Activated T-cell treated with anti-CD3 and anti-CD28 coated beads for 48 hours (primary cell): Measurements from ENCODE around the gene ATXN7.

ENCODE experiments used
- DNase-seq: peaks from one replicate; pipeline ENCODE4 v3.0.0-alpha.2; 2020; ENCODE audit warnings: low read depth

Gene ATXN7

DNA sequence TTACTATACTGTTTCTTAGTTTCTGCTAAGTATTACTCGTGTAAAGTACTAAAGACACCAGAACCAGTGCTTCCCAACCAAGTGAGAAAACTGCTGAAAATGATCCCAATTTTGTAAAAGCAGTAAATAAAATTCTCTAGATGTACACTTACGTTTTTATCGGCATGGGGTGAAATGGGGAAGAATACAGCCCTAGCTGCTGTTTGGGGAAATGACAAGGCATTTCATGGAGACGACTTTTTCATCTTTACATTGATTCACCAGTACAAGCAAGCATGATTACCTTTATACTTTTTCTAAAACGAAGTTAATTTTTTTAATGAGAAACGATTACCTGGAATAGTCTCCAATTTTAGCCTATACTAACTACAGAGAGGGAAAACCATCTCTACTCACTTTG is 158.3 kb downstream of the ATXN7 start:
- DNase-seq: no peak

DNA sequence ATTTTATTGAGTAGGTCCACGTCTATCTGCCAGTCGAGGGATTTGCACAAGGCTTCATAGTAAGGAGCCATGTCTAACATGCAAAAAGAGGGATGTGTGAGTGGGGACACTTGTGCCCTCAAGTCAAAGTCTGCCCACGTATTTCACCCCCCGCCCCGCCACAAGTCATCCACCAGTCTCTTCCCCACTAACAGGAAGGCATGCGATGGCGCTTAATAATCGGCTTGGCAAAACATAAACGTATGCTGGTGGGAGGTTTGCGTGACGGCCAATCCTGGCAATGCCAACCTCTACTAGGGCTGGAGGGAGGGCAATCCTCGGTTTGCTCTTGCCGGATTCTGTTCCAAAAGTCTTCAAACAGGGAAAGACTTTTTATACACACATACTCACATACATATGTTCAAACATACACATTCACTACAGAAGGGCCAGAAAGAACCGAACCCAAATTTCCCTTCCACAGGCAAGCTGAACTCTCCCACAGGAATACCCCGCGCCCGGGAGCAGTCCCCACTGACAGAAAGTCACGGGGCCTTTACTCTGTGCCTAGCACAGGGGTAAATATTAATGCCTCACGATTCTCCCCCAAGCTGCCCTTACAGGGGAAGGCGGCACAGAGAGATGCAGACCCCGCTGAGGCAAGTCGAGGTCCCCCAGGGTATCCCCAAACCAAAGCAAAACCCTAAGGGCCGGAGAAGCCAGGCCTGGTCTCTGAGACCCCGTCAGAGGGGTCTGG is 159.0 kb downstream of the ATXN7 start:
- no peak for DNase-seq

DNA sequence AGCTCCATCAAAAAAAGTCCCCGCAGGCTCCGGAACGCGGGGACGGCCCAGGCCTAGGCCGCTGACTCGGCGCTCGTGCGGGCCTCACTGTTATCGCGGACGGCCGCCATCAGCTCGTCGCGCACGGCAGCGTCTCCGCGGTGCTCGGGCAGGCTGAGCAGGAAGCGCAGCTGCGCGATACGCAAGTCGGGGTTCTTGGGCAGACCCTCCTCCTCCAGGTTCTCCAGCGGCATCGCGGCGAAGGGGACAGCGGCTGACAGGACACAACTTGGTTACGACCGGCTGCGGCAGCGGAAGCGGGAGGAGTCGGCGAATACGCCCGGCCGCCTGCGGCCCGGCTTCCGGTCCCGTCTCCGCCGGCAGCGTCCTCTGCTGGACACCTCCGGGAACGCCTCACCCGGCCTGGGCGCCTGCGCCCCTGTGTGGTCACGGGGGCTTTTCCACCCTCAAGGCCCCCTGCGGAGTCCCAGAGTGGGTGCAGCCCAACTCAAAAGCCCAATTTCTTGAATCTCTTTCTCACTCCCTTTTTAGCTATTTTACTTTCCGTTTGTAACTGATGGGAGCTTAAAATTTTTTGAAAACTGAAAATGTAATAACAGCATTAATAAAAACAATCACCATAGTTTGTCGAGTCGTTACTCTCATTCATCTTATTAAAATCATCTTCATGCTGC is 159.7 kb downstream of the ATXN7 start, which contains the start of gene PSMD6:
PSMD6 (minus strand) TSS at position 308 of the 674 bp plus-strand sequence; CDS start at position 233, 75 bp downstream.
- peak; percentile 93 for DNase-seq

DNA sequence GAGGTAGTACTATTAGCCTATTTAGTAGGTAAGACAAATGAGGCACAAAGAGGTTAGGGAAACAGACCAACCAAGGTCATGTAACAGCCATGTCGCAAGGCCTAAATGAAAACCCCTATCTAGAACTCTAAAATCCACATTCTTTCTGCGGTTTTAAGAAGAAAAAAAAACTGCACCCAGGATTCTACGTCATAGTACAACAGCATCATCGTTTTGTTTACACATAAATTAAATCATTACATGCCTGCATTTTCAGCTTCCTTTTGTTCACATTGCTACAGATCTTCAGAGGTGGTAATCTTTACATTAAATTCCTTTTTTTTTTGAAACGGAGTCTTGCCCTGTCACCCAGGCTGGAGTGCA is 160.2 kb downstream of the ATXN7 start:
- DNase-seq: no peak

DNA sequence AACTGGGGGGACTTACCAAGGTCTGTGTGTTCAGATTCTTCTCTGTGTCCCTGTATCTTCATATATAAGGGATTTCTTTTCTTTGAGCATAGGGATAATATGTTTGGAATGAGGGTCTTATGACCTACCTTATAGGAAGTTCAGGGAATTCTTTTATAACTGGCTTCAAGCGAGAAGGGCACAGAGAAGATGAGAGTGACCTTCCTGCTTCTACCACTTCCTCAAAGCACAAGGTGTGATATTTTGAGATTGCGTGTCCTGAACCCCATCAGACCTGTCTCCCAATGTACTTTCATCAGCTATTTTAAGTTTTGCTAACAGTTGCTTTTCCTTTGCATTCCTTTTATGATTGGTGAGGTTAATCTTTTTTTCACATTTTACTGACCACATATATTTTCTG is 162.7 kb downstream of the ATXN7 start:
- no peak for DNase-seq

DNA sequence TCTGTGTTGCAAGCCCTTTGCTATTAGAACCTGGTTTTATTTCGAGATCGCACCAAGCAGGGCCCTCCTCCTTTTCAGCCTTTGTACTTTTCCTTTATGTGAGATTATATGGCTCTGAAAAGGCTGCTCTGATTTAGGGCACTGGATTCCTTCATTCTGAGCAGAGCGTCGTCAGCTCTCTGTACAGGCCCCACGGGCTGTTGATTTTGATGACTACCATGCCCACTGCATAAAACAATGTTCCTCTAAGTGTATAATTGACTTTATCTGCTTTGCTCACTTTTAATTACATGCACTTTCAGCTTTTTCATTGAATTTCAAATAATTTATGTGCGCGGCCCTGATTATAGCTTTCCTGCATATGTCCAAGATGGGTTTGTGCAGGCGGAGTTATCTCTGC is 164.0 kb downstream of the ATXN7 start:
- DNase-seq: no peak

DNA sequence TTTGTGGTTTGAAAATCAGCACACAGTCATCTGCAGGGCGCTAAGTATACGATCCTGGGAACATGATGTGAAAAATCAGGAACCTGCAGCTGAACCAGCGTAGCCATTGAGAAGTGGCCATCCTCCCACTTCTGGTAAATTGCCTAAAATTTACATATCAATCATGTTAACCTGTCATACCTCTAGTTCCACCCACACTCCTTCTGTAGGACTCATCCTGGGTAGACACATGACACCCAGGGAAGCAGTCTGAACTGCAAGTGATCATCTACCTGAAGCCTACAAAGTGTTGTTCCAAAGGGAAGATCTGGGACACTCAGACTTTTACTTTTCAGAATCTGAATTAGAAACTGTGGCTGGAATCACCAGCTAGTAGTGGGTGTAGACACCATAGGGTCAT is 165.1 kb downstream of the ATXN7 start:
- DNase-seq: no peak

DNA sequence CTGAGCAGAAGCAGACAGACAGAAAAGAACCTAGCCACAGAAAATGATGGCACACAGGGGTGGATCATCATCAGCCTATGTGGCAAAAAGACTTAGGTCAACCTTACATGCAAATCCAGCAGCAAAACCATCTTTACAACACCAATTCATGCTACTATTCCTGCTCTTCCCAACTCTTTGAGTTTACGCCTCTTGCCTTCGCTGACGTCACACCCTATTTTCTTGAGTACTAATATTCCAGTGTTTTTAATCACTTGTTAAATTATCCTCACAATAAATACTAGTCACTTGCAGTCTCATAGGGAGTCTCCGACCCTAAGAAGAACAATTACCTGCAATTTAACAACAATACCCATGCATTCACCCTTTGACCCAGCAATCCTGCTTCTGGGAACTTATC is 165.6 kb downstream of the ATXN7 start:
- no peak for DNase-seq

DNA sequence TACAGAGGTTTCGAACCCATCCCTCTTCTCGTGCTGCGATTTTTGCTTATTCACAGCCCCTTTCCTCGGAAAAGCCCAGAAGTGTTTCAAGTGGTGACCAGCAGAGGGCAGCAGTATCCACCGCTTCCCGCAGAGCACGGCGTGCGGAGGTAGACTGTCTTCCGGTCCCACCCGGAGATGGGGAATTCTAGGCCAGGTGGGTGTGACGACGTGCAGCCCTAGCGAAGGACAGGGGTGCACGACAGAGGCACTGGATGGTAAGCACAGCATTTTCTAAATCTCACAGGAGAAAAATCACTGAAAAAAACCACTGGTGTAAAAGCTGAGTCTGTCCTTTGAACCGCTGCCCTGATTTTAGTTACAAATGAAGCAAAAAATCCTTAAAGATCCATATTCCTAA is 167.1 kb downstream of the ATXN7 start:
- peak; percentile 67 for DNase-seq

DNA sequence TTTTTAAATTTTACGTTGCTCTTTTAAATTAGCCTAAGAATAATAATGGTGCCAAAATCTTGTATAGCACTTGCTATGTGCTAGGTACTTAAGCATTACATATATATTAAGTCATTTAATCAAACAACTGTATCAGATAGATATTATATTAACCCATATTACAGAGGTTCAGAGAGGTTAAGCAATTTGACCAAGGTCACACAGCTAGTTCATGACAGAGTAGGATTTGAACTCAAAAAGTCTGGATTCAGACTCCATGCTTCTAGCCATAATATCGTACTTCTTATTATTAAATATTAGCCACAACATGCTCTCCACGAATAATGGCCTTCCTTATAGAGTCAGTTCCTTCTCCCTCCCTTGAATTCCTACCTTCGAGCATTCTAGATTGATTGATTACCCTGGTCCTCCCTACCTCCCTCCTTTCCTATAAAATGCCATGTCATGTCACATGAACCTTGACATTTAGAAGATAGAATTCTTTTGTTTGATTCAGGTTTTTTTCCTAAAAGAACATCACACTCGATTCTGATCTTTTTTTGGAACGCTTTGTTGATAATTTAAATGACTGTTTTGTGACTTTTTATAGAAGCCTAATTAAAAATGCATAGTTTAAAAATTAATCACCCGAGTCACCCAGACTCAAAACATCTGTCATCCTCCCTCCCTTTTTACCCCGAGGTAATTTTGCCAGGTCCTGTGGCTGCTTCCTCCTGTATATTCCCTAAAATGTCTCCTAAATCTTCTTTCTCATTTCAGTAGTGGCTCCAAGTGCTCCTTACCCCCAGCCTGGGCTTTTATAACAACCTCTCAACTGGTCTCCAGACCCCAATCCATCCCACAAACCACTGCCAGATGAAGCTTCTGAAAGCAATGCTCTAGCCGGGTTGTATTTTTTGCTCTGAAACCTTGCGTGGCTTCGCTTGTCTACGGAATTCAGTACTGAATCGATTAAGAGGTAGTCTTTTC is 168.2 kb downstream of the ATXN7 start:
- DNase-seq: no peak

DNA sequence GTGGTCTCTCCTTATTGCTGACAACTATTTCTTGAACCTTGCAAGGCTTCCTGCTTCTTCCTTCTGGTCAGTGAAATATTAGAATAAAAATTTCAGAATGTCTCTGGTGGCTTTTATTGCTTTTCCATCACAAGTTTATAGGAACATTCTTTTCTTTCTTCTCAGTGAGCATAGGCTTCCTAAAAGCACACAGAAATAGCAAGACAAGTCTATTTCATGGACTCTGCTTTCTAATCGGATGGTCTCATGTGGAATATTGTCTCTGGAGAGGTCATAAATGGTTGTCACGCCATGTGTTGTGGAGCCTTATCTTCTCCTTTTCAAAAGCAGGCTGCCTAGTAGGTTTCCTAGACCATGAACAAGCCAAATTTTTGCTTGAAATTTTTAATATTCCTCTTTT is 169.4 kb downstream of the ATXN7 start:
- DNase-seq: no peak

DNA sequence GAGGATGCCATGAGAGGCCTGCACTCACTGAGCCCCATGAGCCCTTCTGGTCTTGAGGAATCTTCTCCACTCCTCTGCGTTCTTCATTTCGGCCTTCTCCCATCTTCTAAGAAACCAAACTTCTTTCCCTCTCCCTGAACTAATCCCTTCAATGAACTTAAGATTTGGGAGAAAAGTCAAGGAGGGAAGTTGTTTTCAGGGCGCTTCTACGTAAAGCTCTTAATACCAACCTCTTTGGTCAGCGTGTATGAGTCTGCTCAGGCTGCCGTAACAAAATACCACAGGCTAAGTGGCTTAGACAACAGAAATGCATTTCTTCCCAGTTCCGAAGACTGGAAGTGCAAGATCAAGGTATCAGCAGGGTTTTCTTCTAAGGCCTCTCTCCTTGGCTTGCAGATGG is 173.4 kb downstream of the ATXN7 start:
- no peak for DNase-seq

DNA sequence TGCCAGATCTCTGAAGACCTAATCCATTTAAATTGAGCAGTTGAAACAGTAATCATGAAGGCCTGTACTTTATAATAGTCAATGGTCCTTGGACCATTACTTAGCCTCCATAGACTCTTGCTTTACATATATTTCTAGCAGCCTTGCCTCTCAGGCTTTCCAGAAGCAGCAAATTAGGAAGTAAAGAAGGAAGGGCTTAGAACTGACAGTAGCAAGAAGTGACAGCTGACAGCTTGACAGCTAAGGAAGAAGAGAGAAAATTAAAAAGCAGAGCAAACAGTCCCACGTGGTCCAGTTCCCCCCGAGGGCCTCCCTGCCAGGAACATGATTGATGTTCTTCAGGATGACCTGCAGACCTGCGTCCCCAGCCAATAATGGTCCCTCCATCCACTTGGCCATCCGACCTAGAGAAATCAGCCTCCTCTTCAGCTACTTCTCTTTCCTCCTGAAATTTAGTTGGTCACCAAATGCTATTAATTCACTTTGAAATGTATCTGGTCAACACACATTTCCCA is 174.6 kb downstream of the ATXN7 start:
- DNase-seq: no peak

DNA sequence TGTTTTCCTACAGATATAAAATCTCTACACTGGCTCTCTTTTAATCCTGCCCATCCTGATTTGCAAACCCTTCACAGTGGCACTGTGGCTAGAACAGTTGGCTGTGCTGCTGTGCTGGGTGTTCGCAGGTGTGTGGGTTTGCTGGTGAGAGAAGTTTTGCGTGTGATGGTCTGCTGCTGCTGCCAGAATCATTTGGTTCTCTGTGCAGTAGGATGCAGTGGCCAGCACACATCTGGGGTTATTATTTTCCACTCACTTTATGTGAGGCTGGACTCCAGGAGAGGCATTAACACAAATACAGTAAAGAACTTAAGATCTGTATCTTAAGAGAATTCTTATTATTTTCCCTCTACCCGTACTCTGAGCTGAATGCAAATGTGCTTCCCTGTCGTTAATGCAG is 175.7 kb downstream of the ATXN7 start:
- DNase-seq: no peak

DNA sequence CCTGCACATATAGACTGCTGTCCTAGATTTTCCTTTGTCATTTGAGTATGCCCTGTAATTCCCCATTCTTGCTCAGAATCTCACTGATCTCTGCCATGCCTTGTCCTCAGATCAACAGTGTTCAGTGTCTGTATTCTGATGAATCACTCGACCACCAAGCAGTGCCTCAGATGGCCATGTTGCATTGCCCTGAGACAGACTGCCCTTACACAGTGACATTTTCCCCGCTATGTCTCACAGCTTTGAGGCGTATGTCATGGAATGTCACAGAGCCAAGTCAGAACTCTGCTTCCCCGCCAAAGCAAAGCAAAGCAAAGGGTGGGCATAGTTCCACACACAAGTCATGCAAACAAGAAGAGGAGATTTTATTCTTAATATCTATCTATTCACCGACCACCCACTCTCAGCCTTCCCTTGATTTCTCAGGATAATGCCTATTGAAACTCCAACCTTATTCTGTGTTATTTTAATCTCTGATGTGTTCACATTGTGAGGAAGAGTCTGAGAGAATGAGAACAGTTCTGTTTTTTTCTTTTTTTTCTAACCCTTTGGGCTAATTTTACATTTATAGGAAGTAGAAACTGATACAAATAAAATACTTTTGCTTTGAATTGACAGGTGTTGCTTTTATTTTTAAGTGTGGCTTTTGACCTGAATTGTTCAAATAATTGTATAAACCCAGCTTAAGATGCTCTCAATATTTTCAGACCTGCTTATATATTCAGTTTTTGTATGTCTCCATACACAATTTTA is 176.5 kb downstream of the ATXN7 start:
- no peak for DNase-seq

DNA sequence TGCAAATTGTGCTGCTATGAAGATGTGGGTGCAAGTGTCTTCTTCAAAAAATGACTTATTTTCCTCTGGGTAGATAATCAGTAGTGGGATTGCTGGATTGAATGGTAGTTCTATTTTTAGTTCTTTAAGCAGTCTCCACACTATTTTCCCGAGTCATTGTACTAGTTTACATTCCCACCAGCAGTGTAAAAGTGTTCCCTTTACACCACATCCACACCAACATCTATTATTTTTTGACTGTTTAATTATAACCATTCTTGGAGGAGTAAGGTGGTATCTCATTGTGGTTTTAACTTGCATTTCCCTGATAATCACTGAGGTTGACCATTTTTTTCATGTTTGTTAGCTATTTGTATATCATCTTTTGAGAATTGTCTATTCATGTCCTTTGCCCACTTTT is 179.3 kb downstream of the ATXN7 start:
- no peak for DNase-seq

DNA sequence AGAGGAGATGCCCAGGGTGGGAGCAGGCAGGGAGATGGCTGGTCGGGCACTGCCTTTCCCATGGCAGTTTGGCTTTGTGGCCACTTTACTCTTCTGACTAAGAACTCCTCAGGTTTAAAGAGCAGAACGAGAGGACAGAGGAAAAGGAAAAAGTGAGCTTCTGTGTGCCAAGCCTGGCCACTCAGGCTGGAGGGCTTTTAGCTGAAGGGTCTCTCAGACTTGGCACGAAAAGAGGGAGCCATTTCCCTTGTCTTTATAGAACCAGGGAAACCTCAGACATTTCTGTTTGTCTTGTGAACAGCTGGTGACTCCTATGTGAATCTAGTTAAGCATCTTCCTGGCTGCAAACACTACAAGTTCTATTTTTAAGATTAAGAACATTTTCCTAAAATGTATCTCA is 182.9 kb downstream of the ATXN7 start:
- DNase-seq: no peak

DNA sequence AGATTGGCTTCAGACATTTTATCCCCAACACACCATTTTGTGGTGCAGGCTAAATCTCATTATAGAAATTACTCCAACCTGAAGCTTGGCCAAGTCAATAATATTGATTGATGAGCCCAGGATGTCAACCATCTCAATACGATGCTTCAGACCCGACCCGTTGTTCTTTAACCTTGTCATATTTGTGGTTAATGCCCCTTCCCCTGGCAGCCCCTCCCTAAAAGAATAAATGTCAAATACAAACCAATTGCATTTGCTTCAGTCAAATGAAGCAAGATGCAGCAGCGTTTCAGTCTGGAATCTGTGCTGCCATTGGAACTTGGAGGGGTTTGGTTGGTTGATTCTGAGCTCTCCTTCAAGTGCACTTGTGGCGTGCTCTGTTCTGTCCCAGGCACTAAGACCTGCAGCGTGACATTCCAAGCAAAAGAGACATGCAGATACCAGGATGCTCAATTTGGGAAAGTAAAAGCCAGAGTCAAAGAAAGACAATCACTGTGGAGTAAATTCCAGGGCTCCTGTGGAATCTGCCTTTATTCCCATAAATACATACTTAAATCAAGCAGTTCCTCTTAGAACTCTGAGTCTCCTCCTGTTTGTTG is 183.4 kb downstream of the ATXN7 start:
- DNase-seq: no peak

DNA sequence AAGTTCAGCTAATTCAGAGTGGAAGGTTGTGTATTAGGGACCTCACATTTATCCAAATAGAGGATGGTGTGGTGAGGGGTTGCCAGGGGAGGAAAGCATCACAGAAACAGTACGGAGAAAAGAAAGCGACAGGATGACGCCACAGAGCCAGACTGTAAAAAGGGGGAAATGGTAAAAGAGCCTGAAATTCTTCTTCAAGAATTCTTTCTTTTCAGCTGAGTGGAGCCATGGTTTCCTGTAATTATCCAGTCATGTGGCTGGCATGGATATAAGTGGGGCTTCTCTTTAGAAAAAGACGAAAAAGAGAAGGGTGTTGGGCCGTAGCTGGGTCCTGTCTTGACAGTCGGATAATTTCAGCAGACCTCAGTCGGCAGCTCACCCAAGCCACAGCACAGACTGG is 184.1 kb downstream of the ATXN7 start:
- no peak for DNase-seq

DNA sequence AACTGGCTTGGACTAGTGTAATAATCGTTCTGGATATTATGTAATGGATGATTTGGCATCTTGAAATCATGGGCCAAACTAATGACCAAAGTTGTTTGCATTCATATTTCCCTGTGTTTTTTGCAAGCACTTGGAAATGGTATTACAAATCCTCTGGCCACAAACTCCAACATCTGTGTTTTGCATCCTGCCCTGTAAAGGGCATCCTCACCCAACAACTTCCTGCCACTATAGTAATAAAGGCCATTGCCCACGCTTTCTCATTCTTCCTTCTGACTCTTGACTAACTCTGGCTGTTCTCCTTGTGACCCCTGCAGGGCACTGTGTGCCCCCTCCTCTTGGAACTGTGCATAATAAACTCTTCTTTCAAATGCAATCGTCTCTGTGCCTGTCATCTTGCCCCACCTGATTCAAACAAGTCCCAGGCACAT is 185.0 kb downstream of the ATXN7 start:
- DNase-seq: no peak

DNA sequence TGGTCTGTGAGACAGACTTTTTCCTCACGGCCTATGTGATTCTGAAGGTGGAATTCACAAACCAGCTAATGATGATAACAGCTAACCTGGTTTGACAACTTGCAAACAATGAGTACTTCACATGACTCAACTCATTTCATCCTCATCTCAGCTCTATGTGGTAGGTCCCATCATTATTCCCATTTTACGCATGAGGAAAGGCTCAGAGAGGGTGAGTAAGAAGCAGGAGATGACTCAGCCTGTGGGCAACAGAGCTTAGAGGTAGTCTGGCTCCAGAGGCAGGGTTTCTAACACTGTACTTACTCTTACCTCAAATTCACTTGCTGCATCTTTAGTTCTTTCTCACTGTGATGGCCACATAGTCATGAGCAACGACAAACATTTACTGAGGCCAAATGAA is 185.5 kb downstream of the ATXN7 start:
- peak; percentile 2 for DNase-seq
